ES-I3 (cell line): ENCODE results near the gene CTPS1.

Source experiments
- H3K36me3 ChIP-seq: 2 replicates; pipeline ENCODE4 v1.6.1; 2013; ENCODE audit warnings: mild to moderate bottlenecking, low read length, control low read depth, moderate library complexity; ENCODE audit not compliant: insufficient read depth
- H3K4me1 ChIP-seq: 2 replicates; pipeline ENCODE4 v1.6.1; 2013; ENCODE audit warnings: mild to moderate bottlenecking, control low read depth, low read length; ENCODE audit not compliant: insufficient read depth
- H3K9ac ChIP-seq: 2 replicates; pipeline ENCODE4 v1.6.1; 2013; ENCODE audit warnings: low read depth, mild to moderate bottlenecking, low read length, moderate library complexity
- H3K9me3 ChIP-seq: 2 replicates; pipeline ENCODE4 v1.6.1; 2013; ENCODE audit warnings: mild to moderate bottlenecking, low read length, moderate library complexity; ENCODE audit not compliant: control insufficient read depth, insufficient read depth

Gene CTPS1

DNA sequence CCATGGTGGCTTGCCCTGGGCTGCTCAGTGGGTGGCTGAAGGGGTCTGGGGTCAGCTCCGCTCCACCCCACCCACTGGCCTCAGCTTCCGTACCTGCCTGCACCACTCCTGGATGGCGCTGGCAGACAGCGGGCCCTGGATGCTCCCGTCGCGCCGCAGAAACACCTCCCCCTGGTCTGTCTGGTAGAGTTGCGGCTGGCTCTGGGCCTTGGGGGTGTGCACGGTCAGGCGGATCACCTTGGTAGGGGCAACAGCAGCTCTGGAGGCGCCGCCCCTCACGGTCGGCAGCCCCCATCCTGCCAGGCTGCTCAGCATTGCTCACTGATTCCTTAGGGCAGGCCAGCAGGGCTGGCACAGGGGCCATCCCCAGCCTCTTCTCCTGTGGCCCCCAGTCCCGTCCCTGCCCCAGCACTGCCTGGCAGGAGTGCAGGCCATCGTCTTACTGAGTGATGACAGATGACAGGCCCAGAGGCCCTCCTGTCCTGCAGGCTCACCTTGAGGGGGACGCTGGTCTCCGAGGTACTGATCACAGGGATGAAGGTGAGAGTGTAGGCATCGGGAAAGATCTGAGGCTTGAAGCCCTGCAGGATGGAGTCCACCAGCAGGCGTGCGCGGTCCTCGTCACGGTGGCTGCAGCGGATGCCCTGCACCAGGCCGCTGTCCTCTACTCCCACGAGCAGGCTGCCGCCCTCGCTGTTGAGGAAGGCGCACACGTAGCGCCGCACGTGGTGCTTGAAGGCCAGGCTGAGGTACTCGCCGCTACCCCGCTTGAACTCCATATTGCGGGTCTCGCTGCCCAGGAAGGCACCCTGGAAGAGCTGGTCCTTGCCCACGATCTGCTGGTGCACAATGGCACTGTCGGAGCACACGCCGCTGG lies 37.9 kb downstream of the CTPS1 start:
- H3K9me3 ChIP-seq, result no peaks in the 10 kb centered on the region
- no peaks in the 10 kb centered on the region; the same call in 1 of the 2 replicates for H3K36me3 ChIP-seq
- no peak overlapping the region for H3K9ac ChIP-seq
- peaks cover 12% of the 10 kb centered on the region; the same call in 1 of the 2 replicates for H3K4me1 ChIP-seq

DNA sequence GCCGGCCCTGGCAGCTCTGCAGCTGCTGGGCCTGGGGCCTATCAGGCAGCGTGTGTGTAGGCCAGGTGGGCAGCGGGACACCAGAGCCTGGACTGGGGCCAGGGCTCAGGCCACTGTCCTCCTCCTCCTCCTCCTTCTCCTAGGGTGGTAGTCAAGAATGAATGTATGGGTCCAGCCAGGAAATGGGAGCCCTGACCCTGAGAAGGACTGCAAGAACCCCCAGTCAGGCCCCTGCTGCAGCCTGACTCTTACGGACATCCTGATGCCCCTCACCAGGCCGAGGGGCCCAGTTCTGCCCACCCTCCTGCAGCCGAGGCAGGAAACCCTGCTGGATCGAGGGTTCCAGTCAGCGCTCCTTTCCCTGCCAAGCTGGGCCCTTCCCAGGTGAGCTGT lies 38.5 kb downstream of the CTPS1 start:
- H3K36me3 ChIP-seq, result no peaks in the 10 kb centered on the region; the same call in 1 of the 2 replicates
- no peaks in the 10 kb centered on the region for H3K9me3 ChIP-seq
- no peak overlapping the region for H3K9ac ChIP-seq
- H3K4me1 ChIP-seq, result peaks cover 12% of the 10 kb centered on the region; the same call in 1 of the 2 replicates

DNA sequence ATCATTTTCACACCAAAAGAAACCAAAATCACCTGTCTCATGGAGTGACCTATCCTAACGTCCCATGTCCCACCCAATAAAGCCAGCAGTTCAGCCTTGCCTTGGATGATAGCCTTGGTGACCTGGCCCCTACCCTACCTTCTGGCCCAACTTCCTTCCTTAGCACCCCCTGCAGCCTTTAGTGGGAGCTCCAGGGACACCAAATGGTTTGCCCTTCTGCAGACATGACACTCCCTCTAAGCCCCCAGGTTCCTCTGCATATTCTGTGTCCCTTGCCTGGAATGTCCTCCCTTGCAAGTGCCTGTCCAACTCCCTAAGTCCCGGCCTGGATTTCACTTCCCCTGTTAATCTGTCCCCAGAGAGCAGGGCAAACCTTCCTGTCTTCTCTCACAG lies 39.9 kb downstream of the CTPS1 start:
- Histone ChIP-seq H3K9ac (no peak overlapping the region), H3K9me3 (no peaks in the 10 kb centered on the region), H3K36me3 (no peaks in the 10 kb centered on the region; the same call in 1 of the 2 replicates), H3K4me1 (peaks cover 12% of the 10 kb centered on the region; the same call in 1 of the 2 replicates)

DNA sequence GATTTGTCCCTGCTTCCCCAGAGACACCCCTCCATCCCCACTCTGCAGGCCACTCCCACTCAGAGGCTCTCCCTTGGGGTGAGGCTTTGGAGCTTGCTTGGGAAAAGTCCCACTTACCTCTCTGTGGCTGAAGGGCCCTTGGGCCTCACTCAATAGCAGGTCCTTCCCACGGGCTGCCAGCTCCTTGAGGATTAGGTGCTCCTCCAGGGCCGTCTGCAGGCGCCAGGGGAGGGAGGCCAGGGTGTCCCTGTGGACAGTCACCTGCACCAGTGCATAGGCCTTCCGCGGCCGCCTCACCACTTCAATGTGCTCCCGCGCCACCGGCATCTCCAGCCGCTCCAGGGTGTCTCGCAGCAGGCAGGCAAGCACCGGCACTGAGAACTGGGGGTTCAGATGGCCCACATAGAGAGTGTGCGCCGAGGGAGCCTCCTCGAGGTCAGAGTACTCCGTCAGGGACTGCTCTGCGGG lies 40.6 kb downstream of the CTPS1 start:
- H3K9me3 ChIP-seq, result no peaks in the 10 kb centered on the region
- H3K9ac ChIP-seq, result no peak overlapping the region
- H3K4me1 ChIP-seq, result peaks cover 12% of the 10 kb centered on the region; the same call in 1 of the 2 replicates
- no peaks in the 10 kb centered on the region; the same call in 1 of the 2 replicates for H3K36me3 ChIP-seq

DNA sequence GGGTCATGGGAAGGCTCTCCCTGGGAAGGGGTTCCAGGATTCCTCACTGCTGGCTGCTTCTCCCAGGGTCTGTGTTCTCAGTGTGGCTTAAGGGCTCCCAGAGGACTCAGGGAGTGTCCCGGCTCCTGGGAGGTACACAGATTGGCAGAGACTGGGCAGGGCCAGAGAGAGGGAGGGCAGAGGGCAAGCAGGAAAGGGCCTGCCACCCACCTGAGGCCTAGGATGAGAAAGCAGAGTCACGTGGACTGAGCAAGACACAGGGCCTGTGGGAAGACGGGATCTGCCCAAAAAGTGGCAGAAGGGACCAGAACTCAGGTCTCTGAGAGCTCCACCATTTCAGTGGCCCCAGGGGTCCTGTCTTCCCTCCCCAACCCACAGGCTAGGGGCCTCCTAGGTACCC lies 41.2 kb downstream of the CTPS1 start:
- Histone ChIP-seq H3K36me3 (no peaks in the 10 kb centered on the region; the same call in 1 of the 2 replicates), H3K4me1 (peaks cover 12% of the 10 kb centered on the region; the same call in 1 of the 2 replicates), H3K9me3 (no peaks in the 10 kb centered on the region), H3K9ac (no peak overlapping the region)

DNA sequence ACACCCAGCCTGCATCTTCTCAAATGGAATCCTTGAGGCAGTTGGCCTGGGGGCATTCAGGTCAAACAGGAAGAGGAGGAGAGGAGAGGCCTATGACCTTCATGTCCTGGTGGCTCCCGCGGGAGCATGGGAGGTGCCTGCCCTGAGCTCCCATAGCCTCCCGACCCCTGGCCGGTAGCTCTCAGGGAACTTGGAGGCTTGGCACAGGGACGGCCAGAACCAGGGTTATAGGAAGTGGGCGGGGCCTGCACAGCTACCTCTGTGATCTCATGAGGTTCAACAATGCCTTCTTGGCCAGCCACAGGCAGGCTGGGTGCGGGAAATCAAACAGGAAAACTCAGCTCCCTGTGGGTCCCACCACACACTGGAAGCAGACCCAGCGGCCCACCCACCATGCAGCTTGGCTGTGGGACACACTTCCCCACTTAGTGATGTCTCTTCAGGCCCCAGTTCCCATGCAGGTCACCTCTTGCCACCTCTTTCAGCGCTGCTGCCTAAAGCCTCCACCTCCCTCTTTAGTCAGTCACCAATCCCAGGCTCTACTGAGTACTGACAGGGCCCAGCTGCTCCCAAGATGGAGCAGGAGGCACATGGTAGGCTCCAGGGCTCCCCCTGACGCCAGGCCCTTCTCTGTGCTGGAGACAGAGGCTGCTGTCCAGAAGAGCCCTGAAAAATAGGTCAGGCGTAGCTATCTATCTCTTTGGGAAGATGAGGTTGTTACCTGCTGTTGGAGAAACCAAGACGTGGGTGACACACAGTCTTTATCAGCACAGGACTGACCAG lies 42.2 kb downstream of the CTPS1 start, which contains the start of gene SLFNL1:
Gene SLFNL1, minus strand, starts transcription at position 200 of the 783 bp plus-strand sequence. CDS start 1,065 bp downstream, outside the sequence.
- Histone ChIP-seq H3K36me3 (no peaks in the 10 kb centered on the region), H3K9me3 (no peaks in the 10 kb centered on the region), H3K4me1 (peaks cover 12% of the 10 kb centered on the region; the same call in 1 of the 2 replicates), H3K9ac (no peak within 1 kb of the TSS)

DNA sequence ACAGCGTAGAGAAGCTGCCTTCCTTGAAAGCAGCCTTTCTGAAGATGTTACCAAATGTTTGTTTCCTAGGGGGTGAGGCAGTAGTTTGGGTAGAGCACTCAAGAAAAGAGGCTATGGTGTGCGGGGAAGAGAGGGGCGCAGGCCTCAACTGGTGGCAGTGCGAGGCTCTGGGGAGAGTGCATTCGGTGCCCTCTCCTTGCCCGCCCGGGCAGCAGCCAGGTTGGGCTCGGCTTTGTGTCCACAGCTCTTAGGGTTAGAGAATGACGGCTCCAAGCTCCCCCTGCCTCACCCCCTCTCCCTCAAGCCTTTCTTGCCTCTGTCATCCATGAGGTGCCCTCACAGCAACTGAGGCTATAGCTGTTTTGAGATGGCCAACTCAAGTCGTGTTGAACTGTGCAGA lies 42.9 kb downstream of the CTPS1 start:
- Histone ChIP-seq H3K9me3 (no peaks in the 10 kb centered on the region), H3K36me3 (no peaks in the 10 kb centered on the region), H3K4me1 (peaks cover 12% of the 10 kb centered on the region; the same call in 1 of the 2 replicates), H3K9ac (no peak overlapping the region)

DNA sequence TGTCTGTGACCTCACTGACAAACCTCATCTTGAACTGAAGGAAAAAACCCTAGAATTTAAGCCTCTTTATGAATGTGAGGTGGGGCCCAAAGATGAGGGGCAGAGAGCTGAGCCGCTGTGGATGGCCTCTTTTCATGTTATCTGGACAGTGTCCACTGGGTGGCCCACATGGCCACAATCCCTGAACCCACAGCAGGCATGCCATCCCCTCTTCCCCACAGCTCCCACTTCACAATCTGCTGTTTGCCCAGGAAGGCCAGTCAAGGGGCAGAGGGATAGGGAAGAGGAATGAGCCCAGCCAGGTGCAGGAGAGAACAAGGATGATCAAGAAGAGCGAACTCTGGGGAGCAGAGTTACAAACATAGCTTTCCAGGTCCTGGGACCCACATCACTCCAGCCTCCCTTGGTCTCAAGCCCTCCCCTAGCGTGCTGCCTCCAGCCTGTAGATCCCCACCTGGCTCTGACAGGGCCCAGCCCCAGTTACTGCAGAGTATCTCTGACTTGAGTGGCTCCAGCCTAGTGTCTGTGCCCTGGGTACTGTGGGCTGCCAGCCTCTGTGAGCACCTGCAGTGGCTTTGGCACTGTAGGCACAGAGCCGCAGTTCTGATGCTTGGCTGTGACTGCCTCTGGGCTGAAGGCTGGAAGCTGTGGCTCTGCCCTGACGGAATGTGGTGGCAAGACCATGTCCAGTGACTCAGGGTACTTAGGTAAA lies 43.9 kb downstream of the CTPS1 start:
- no peaks in the 10 kb centered on the region for H3K9me3 ChIP-seq
- H3K36me3 ChIP-seq, result no peaks in the 10 kb centered on the region
- H3K4me1 ChIP-seq, result peaks cover 12% of the 10 kb centered on the region; the same call in 1 of the 2 replicates
- no peak overlapping the region for H3K9ac ChIP-seq

DNA sequence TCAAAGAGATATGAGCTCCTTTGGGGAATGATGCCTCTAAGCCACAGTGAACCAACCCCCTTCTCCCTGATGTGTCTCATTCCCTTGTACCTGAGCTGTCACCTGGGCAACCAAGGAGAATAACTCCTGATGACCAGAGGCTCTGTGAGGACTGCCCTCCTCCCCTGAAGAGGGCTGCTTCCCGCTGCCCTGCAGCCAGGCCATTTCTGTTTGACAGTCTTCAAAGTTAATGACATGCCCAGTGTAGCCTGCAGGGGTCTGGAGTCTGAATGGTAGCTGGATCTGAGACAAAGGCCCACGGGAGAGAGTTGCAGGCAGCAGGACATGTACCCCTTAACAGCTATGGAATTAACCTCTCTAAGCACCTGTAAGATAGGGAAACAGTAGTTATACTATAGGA lies 45.5 kb downstream of the CTPS1 start:
- Histone ChIP-seq H3K9ac (no peak overlapping the region), H3K9me3 (no peaks in the 10 kb centered on the region), H3K36me3 (no peaks in the 10 kb centered on the region), H3K4me1 (peaks cover 12% of the 10 kb centered on the region; the same call in 1 of the 2 replicates)

DNA sequence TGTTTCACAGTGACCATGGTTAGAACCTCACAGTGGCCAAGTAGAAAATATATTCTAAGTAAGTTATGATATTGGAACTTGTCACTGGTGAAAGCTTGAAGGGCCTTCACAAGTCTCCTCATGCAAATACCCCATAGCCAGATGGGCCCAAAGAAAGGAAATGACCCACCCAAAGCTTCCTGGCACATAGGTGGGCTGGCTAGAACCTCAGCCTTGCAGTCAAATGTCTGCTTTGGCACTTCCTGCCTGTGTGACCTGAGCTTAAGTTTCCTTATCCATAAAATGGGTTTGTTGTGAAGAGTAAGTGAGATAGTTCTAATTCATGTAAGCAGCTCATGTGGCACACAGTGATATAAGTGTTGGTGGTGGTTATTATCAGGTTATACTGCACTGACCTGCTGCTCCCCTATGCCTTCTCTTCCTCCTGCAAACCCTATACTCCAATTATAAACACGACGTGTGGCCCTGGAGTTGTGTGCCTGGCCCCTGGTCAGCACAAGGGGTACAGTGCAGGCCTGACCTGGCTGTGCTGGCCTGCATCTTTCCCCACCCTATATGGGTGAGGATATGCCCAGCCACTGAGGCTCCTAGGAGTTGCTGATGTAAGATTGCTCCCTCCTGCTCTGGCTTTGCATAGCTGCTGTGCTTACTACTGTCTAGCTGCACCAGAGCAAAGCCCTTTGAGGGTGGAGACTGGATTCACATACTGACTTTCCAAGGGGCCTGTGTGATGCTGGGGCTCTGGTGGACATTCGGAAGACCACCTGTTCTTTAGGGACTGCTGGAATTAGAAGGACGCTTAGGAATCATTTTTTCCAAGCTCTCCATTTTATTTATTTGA lies 46.7 kb downstream of the CTPS1 start:
- Histone ChIP-seq H3K36me3 (no peaks in the 10 kb centered on the region), H3K9ac (no peak overlapping the region), H3K9me3 (no peaks in the 10 kb centered on the region), H3K4me1 (peaks cover 6% of the 10 kb centered on the region; the same call in 1 of the 2 replicates)

DNA sequence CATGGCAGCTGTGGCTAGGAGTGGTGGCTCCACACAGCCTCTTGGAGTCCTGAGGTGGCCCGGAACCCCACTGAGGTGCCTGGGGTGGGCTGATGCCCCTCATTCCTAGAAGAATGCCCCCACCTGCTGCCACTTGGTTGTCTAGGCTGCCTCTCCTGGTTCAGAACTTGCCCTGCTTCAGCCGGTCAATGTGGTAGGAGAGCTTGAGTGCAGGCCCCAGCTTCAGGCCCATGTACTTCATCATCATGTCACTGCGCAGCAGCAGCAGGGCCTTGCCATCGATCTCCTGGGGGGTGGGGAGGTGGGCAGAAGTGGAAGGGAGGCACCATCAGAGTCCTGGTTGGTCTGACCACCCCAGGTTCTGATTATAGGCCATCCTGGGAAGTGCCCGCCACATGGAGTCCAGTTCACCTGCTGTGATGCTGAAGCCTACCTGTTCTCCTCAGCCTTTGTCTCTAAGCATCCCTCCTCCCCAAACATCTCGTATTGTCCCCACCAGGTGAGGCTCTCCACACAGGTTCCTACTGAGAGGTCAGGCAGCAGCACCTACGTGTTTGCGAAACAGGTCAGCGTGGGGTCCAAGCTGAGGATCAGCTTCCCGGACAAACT lies 48.6 kb downstream of the CTPS1 start:
- H3K4me1 ChIP-seq, result 0 out of 2 replicates have a peak, but pooled peaks cover under 1% of the 10 kb centered on the region
- 0 out of 2 replicates have a peak, but pooled peaks cover 4% of the 10 kb centered on the region for H3K36me3 ChIP-seq
- H3K9me3 ChIP-seq, result no peaks in the 10 kb centered on the region
- H3K9ac ChIP-seq, result no peak overlapping the region

DNA sequence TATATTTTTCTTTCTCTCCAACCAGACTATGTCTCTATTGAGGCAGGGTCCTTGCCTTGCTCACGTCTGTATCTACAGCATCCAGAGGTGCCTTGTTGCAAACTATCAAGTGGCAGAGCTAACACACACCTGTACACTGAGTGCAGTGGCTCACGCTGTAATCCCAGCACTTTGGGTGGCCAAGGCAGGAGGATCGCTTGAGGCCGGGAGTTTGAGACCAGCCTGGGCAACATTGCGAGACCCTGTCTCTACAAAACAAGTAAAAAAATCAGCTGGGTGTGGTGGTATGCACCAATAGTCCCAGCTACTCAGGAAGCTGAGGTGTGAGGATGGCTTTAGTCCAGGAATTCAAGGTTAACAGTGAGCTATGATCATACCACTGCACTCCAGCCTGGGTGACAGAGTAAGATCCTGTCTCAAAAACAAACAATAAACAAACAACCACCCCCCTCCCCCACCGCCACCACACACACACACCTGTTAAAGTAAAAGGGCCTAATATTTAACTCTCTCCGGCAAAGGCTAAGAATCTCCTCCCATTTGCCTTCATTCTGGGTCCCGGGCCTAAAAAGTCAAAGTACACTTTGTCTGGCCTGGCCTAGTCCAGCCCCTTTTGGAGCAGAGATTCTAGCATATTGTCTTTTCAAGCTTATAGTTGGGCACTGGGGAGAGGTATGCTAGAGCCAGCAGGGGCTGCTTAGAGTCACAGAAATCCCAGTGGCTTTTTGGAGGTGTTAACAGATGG lies 51.5 kb downstream of the CTPS1 start:
- H3K36me3 ChIP-seq, result peaks cover 4% of the 10 kb centered on the region
- H3K4me1 ChIP-seq, result peaks cover 10% of the 10 kb centered on the region; the same call in 1 of the 2 replicates
- no peak overlapping the region for H3K9ac ChIP-seq
- no peaks in the 10 kb centered on the region for H3K9me3 ChIP-seq
